DMS153 (cell line): ENCODE results near the gene IGSF23.
A peak's percentile ranks its signal among the peaks of the same experiment; 100 is the strongest.

Source experiments
- DNase-seq: peaks from one replicate; lab custom pipeline; 2025; lab: John Stamatoyannopoulos, UW

Gene IGSF23

DNA sequence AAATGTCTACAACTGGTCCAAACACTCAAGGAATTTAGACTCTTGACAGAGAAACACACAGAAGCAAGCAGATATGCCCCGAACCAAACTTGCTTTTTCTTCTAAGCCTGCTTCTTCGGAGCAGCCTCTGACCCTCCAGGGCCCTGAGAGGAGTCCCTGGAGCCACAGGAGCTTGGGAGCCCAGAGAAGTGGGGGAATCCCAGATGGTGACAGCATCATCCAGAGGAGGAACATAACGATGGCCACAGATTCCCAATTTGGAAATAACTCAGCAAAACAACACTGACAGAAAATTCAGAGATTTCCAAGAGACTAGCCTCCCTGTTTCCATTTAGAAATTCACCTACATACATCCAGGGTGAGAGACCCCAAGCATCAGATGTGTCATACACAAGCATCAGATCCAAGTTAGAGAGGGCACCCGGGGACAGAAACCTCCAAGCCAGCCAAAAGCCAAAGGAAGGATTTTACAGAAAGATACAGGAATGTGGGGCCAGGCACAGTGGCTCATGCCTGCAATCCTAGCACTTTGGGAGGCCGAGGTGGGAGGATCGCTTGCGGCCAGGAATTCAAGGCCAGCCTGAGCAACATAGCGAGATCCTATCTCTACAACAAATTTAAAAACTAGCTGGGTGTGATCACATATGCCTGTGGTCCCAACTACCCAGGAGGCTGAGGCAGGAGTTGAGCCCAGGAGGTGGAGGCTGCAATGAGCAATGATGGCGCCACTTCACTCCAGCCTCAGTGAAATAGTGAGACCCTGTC lies 28.3 kb downstream of the IGSF23 start:
- no peak for DNase-seq

DNA sequence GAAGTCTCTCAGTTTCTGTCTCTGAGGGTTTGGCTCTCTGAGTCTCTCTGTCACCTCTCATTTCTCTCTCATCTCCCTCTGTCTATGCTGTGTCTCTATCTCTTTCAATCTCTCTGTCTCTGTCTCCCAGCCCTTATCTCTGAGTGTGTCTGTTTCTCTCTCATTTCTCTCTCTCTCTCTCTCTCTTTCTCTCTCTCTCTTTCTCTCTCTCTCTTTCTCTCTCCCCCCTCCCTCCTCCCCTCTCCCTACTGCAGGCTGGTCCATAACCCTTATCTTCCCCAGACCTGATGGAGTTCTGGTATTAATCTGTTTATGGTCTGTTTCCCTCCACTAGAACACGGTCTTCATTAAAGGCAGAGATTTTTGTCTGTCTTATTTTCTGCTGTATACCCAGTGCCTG lies 29.0 kb downstream of the IGSF23 start:
- DNase-seq: no peak

DNA sequence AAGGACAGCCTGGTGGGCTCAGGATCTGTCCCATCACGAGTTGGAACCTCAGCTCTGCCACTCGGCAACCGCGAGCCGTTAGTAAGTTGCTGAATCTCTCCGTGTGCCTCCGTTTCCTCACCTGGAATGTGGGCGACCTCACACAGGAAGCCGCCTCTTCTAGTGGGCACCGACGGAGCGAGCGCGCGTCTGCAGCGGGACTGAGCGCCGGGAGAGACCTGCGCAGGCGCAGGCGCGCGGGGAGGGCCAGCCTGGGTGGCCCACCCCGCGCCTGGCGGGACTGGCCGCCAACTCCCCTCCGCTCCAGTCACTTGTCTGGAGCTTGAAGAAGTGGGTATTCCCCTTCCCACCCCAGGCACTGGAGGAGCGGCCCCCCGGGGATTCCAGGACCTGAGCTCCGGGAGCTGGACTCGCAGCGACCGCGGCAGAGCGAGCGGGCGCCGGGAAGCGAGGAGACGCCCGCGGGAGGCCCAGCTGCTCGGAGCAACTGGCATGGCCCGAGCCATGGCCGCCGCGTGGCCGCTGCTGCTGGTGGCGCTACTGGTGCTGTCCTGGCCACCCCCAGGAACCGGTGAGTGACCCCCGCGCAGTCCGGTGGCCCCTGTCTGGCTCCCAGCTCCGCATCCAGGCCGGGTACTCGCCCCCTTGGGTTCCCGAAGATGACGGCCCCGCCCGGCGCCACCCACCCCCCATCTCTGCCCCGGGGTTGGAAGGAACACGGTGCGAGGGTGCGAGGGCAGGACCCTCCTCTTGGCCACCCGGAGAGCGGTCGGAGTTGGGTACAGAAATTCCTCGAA lies 30.4 kb downstream of the IGSF23 start, which contains the start of gene PVR:
Gene PVR (plus strand): TSS at position 306 of the 797 bp plus-strand sequence. CDS start 187 bp downstream, at position 493.
- DNase-seq: peak; percentile 56

DNA sequence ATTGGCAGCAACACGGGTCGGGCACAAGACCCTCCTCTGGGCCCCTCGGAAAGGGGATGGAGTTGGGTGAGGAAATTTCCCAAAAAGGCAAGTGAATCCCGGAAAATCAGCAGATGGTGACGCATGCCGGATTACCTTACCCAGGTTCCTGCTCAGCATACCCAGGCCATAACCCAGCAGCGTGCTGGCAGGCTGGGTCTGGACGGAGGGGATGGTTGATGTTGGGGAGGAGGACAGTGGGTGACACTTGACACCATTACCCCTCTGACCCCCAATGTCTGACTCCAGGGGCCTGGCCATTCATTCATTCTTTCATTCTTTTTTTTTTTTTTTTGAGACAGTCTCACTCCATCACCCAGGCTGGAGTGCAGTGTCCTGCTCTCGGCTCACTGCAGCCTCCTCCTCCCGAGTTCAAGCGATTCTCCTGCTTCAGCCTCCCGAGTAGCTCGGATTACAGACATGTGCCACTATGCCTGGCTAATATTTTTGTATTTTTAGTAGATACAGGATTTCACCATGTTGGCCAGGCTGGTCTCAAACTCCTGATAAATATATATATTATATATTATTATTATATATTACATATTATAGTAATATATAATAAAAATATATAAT lies 31.1 kb downstream of the IGSF23 start:
- DNase-seq: peak; percentile 13

DNA sequence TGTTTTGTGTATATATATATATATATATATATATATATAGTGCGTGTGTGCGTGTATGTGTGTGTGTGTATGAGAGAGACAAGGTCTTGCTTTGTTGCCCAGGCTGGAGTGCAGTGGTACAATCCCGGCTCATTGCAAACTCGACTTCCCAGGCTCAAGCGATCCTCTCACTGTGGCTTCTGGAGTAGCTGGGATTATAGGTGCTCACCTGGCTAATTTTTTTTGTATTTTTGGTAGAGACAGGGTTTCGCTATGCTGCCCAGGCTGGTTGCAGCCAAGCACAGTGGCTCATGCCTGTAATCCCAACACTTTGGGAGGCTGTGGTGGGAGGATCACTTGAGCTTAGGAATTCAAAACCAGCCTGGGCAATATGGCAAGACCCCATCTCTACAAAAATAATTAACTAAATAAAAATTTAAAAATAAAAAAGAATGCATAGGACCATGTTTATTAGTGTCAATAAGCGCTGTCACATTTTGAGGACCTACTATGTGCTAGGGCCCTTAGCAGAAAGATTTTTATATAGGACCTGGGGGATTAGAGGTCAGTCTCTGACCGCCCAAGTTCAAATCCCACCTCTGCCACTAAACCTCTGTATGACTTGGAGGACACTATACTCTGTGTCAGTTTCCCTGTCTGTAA lies 32.2 kb downstream of the IGSF23 start:
- no peak for DNase-seq

DNA sequence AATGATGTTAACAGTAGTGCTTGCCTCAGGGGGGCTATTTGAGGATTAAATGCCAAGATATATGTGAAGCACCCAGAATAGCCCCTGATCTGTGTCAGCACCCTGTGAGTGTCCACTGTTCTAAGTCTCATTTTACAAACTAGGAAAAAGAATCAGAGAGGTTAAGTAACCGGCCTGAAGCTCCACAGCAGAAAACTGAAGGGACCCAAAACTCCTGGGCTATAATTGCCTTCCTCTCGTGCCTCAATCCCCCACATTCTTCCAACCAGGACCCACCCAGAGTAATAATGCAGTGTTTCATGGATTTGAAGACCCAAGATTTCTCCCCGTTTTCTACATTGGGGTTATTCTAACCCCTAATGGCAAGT lies 32.7 kb downstream of the IGSF23 start:
- no peak for DNase-seq

DNA sequence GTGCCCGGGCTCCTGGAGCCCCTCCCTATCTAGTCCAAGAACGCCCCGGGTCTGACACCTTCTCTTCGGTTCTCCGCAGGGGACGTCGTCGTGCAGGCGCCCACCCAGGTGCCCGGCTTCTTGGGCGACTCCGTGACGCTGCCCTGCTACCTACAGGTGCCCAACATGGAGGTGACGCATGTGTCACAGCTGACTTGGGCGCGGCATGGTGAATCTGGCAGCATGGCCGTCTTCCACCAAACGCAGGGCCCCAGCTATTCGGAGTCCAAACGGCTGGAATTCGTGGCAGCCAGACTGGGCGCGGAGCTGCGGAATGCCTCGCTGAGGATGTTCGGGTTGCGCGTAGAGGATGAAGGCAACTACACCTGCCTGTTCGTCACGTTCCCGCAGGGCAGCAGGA lies 33.8 kb downstream of the IGSF23 start:
- no peak for DNase-seq

DNA sequence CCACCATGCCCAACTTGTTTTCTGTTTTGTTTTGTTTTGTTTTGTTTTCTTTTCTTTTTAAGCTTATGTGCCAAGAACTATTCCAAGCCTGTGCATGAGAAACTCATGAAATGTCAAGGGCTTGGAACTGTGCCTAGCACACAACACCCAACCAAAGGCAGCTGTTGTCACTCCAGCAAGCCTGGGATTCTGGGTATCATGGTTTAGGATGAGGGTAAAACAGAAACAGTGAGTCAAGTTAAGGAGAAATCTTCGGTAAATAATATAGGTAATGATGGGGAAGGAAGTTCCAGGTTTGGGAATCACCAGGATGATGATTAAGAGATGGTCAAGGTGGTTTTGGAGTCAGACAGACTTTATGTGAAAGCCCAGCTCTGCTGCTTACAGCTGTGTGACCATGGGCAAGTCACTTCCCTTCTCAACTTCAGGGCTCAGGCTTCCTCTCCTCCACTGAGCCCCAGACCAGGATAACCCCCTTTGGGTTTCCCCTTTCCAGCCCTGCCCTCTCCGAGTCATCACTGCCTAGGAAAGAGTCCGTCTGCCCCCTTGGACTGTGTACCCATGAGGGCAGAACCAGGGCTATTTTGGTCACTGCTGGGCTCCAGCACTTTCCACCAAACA lies 35.4 kb downstream of the IGSF23 start:
- DNase-seq: no peak

DNA sequence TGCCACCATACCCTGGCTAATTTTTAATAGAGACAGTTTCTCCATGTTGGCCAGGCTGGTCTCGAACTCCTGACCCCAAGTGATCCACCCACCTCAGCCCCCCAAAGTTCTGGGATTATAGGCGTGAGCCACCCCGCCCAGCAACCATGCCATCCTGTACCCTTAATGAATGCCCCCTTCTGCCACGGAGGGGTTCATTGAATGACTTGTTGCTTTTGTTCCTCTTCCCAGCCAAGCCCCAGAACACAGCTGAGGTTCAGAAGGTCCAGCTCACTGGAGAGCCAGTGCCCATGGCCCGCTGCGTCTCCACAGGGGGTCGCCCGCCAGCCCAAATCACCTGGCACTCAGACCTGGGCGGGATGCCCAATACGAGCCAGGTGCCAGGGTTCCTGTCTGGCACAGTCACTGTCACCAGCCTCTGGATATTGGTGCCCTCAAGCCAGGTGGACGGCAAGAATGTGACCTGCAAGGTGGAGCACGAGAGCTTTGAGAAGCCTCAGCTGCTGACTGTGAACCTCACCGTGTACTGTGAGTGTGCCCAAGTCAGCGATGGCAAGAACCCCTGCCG lies 36.3 kb downstream of the IGSF23 start:
- no peak for DNase-seq

DNA sequence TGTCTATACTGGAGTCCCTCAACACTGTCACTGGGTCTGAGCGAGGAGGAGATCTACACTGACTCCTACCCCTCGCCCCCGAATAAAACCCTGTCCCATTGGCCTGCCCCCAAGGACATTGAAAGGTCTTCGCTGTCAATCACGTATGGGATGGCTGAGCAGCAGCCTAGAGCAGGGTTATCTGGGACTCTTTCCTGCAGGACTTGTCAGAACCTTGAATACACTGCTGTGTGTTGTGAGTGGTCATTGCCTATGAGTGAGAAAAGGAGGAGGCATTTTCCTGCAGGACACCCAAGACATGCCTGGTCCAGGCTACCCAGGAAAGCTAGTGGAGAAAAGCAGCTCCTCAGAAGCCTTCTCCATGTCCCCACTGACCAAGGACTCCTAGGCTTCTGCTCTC lies 40.0 kb downstream of the IGSF23 start:
- no peak for DNase-seq

DNA sequence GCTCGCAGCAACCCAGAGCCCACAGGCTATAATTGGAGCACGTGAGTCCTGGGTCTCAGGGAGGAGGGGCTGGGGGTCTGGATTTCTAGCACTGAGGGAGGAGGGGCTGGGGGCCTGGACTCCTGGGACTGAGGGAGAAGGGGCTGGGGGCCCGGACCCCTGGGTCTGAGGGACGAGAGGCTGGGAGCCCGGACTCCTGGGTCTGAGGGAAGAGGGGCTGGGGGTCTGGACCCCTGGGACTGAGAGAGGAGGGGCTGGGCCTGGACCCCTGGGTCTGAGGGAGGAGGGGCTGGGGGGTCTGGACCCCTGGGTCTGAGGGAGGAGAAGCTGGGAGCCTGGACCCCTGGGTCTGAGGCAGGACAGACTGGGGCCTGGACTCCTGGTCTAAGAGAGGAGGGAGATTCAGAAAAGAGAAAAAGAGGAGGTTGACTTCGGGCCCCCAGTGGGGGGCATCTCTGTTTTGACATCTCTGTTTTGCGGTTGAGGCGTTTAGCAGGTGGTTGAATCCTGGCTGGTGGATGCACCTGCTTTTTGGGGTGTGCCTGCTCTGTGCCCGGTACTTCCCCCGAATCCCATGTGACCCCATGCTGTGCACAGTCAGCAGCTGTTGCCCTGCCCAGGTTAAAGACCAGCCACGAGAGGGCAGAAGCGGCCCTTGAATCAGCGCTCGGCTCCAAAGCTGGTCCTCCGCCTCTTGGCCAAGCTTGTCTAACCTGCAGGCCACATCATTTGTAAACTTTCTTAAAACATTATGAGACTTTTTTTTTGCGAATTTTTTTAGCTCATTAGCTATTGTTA lies 40.8 kb downstream of the IGSF23 start:
- DNase-seq: no peak

DNA sequence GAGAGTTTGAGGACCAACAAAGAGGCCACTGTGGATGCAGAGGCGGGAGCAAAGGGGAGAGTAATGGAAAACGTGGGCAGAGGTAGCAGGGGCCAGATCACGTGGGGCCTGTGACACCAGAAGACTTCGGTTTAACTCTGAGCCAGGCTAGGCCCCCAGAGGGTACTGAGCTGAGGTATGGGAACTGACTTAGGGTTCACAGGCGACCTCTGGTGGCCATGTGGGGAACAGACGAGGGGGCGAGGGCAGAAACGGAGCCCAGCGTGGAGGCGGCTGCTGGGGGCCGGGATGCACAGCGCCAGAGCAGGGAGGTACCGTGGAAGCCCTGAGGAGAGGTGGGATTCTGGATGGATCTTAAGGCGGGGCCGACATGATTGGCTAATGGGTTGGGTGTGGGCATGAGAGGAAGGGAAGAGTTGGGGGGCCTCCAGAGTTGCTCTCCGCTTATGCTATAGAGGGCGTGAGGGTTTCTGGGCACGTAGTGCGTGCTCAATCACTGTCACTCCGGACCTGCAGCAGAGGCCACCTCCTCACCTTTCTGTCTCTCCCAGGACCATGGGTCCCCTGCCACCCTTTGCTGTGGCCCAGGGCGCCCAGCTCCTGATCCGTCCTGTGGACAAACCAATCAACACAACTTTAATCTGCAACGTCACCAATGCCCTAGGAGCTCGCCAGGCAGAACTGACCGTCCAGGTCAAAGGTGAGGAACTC lies 44.0 kb downstream of the IGSF23 start:
- DNase-seq: no peak

DNA sequence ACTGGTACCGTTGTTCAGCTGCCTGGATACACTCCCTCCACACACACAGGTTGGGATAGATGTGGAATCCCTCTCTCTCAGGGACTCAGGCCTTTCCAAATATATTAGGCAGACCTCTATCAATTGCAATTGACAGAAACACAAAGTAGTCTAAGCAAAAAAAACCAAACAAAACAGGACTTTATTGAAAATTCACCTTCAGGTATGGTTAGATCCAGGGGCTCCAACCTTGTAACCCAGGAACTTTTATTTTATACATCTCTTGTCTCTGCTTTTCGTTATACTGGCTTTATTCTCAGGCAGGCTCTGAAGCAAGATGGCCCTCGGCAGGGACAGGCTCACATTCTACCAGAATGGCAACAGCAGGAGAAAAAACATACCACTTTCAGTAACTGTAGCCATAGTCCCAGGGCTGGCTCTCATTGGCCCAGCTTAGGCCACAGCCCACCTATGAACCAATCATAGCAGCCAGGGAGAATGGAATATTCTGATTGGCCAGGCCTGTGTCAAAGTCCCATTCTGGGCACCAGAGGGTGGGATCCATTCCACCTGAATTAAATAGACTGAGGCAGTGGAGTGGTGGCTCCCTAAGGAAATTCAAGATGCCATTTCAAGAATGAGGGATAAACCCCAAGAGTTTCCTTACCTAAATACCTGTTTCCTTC lies 44.8 kb downstream of the IGSF23 start:
- DNase-seq: no peak

DNA sequence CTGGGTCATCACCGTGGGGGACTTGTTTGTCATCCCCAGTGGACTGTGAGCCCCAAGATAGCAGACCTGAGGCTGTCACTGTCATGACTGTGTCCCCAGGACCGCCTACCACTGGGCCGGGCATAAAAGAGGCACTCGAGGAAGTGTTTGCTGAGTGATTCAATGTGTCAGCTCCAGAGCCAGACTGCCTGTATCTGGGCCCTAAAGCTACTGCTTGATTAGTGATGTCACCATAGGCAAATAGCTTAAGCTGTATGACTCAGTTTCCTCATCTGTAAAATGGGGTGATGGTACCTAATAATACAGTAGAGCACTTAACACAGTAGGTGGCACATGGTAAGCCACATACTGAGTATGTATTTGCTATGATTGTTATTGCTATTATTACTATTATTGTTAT lies 46.7 kb downstream of the IGSF23 start:
- no peak for DNase-seq

DNA sequence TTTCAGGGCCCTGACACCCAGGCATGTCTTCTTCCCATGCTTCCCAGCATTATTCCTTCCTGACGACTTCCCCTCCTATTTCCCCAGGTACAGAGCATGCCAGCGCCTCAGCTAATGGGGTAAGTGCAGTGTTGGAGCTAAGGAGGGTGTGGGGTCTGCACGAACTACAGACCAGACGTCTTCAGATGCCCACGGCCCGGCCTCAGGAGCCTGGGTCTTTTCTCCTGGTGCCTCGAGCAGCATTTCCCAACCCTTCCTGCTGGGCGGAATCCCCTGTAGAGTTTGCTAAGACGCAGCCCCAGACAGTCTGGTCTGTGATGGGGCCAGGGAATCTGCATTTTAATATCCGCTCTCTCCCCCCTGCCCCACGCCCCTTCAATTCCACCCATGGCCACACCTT lies 47.8 kb downstream of the IGSF23 start:
- no peak for DNase-seq

DNA sequence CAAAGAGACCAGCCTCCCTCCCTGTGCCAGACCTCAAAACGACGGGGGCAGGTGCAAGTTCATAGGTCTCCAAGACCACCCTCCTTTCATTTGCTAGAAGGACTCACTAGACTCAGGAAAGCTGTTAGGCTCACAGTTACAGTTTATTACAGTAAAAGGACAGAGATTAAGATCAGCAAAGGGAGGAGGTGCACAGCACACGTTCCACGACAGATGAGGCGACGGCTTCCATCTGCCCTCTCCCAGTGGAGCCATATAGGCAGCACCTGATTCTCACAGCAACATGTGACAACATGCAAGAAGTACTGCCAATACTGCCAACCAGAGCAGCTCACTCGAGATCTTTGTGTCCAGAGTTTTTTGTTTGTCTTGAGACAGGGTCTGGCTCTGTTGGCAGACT lies 48.5 kb downstream of the IGSF23 start:
- DNase-seq: no peak

DNA sequence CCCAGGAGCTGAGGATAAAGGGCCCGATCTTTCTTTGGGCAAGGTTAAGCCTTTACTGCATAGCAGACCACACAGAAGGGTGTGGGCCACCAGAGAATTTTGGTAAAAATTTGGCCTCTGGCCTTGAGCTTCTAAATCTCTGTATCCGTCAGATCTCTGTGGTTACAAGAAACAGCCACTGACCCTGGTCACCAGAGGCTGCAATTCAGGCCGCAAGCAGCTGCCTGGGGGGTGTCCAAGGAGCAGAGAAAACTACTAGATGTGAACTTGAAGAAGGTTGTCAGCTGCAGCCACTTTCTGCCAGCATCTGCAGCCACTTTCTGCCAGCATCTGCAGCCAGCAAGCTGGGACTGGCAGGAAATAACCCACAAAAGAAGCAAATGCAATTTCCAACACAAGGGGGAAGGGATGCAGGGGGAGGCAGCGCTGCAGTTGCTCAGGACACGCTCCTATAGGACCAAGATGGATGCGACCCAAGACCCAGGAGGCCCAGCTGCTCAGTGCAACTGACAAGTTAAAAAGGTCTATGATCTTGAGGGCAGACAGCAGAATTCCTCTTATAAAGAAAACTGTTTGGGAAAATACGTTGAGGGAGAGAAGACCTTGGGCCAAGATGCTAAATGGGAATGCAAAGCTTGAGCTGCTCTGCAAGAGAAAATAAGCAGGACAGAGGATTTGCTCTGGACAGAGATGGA lies 49.5 kb downstream of the IGSF23 start:
- no peak for DNase-seq

DNA sequence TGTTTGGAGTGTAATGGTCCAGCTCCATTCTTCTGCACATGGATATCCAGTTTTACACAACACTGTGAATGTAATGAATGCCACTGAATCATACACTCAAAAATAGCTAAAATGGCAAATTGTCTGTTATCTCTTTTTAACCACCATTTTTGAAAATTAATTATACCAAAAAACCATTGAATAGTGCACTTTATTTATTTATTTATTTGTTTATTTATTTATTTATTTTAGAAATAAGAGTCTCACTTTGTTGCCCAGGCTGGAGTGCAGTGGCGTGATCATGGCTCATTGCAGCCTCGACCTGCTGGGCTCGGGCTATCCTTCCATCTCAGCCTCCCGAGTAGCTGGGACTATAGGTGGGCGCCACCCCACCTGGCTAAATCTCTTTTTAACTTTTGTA lies 50.6 kb downstream of the IGSF23 start:
- no peak for DNase-seq

DNA sequence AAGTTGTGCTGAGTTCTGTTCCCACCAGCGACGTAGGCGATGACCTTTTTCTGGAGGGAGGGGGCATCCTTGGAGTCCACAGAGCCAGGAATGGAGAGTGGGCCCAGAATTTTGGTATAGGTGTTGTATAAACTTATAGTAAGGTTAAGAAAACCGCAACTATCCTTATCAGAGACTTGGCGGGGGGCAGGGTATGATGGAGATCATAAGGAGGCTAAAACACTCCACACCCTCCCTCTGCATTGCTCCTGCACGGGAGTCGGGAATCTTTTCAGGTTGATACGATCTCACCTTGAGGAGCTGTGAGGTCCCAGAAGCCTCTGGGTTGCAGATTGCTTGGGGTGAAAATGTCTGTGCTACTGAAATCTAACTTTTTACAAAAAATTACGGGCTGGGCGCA lies 51.6 kb downstream of the IGSF23 start:
- DNase-seq: no peak
